OCI-LY7 (cell line): ENCODE results near the gene AHSA1. TPM values are rescaled to one million over a fixed set of nuclear protein-coding genes. Genes with fewer than 3 reads are reported as not detected.

ENCODE experiments used
- BruUV-seq: library from RNA; stranded (reverse); fragments of 400-500 nt; replicated peaks from 2 replicates; lab custom pipeline; 2021; lab: Mats Ljungman, UMichigan
- CTCF ChIA-PET: fragments of 300-600 bp; sonication (Branson Sonifier 250); formaldehyde crosslinking; loops from one replicate; lab custom pipeline; 2022; ENCODE audit warnings: antibody characterized with exemption; ENCODE audit not compliant: unreplicated experiment; lab: Charles Lee
- POLR2A ChIA-PET: fragments of 300-600 bp; sonication (Branson Sonifier 250); formaldehyde crosslinking; loops from one replicate; lab custom pipeline; 2022; ENCODE audit warnings: antibody characterized with exemption; lab: Charles Lee
- DNase-seq: peaks from one replicate; pipeline ENCODE4 v3.0.0-alpha.2; 2015; ENCODE audit warnings: low spot score
- H2AFZ ChIP-seq: fragments of 200-600 bp; sonication (generic), shearing (Covaris generic); 2 replicates; pipeline ENCODE4 v1.6.1; 2014; ENCODE audit warnings: mild to moderate bottlenecking, antibody characterized with exemption, low read length, moderate library complexity
- H3K27ac ChIP-seq: fragments of 200-600 bp; sonication (generic); 2 replicates; pipeline ENCODE4 v1.5.1; 2014; ENCODE audit warnings: mixed run types, low read depth, mild to moderate bottlenecking, moderate library complexity, low read length, inconsistent platforms; ENCODE audit not compliant: poor library complexity, severe bottlenecking
- H3K36me3 ChIP-seq: fragments of 200-600 bp; sonication (generic); 2 replicates; pipeline ENCODE4 v1.6.1; 2014; ENCODE audit warnings: mild to moderate bottlenecking, antibody characterized with exemption, low read length, moderate library complexity, mixed read lengths; ENCODE audit not compliant: insufficient read depth
- H3K4me1 ChIP-seq: fragments of 200-600 bp; sonication (generic); 2 replicates; pipeline ENCODE4 v1.5.1; 2014; ENCODE audit warnings: mild to moderate bottlenecking, low read length; ENCODE audit not compliant: insufficient read depth, poor library complexity, severe bottlenecking
- H3K4me2 ChIP-seq: fragments of 200-600 bp; sonication (generic); 2 replicates; pipeline ENCODE4 v1.6.1; 2014; ENCODE audit warnings: mild to moderate bottlenecking, low read length
- H3K4me3 ChIP-seq: fragments of 200-600 bp; sonication (generic); 2 replicates; pipeline ENCODE4 v1.5.1; 2014; ENCODE audit warnings: mild to moderate bottlenecking, low read depth, low read length; ENCODE audit not compliant: poor library complexity, severe bottlenecking
- H3K79me2 ChIP-seq: fragments of 200-600 bp; sonication (generic); 2 replicates; pipeline ENCODE4 v1.6.1; 2016; ENCODE audit warnings: low read depth, mild to moderate bottlenecking, low read length, moderate library complexity, mixed read lengths; ENCODE audit not compliant: insufficient read depth
- H3K9me2 ChIP-seq: fragments of 200-600 bp; sonication (generic); 2 replicates; pipeline ENCODE4 v1.6.1; 2016; ENCODE audit warnings: mild to moderate bottlenecking, low read length, mixed read lengths; ENCODE audit not compliant: insufficient read depth
- H3K9me3 ChIP-seq: fragments of 200-600 bp; sonication (generic); 2 replicates; pipeline ENCODE4 v1.6.1; 2014; ENCODE audit warnings: mild to moderate bottlenecking, mixed run types, low read length, mixed read lengths
- H4K20me1 ChIP-seq: fragments of 200-600 bp; sonication (generic); 2 replicates; pipeline ENCODE4 v1.6.1; 2014; ENCODE audit warnings: mild to moderate bottlenecking, antibody characterized with exemption, low read length, moderate library complexity, mixed read lengths; ENCODE audit not compliant: insufficient read depth
- CTCF ChIP-seq: fragments of 200-600 bp; sonication (generic); conservative IDR thresholded peaks from 2 replicates; pipeline ENCODE4 v1.5.1; 2014; ENCODE audit warnings: mild to moderate bottlenecking, antibody characterized with exemption, low read length, moderate library complexity, mixed read lengths
- EZH2phosphoT487 ChIP-seq: fragments of 200-600 bp; sonication (generic); IDR thresholded peaks from 2 replicates; pipeline ENCODE4 v1.6.1; 2018; ENCODE audit warnings: low read depth, borderline replicate concordance, mild to moderate bottlenecking, mixed run types, antibody characterized with exemption, low read length, moderate library complexity, mixed read lengths
- intact Hi-C: fragments of 100-400 bp; cut with micrococcal nuclease; formaldehyde crosslinking; loops from one replicate; pipeline ENCODE4 v1.10.0; 2022; ENCODE audit not compliant: unreplicated experiment
- total RNA-seq, 2 experiments: library from RNA; depleted of rRNA in 1 of 2; stranded (reverse); fragments of >200 nt in 1 of 2; shearing (Covaris generic) in 1 of 2; gene quantifications; 2 replicates each; pipeline ENCODE4 v1.2.3, GENCODE V29; 2014 to 2022

AHSA1 gene
- total RNA-seq, 2 experiments from 2014 or later = 182 to 269 TPM

GRCh38 chr14:77488558-77488957 is 30.7 kb downstream of the AHSA1 start:
- Histone ChIP-seq H4K20me1 (no peaks in the 10 kb centered on the region), H3K79me2 (no peaks in the 10 kb centered on the region), H3K9me3 (no peaks in the 10 kb centered on the region), H3K4me1 (no peaks in the 10 kb centered on the region), H3K9me2 (no peaks in the 10 kb centered on the region), H2AFZ (no peak overlapping the region), H3K4me3 (no peak overlapping the region), H3K36me3 (no peaks in the 10 kb centered on the region), H3K27ac (no peak overlapping the region), H3K4me2 (no peak overlapping the region)
- ChIA-PET CTCF (no interaction called here), POLR2A (interaction anchor here (0.6 kb wide), 2 partner anchors 29 to 162 kb away, joined by 3 read pairs; no protein-coding TSS in a partner anchor)
- TF ChIP-seq EZH2phosphoT487 (no peak), CTCF (no peak)
- no TSS peak for BruUV-seq
- no peak for DNase-seq
- intact Hi-C loops = no loop called here

- ChIA-PET CTCF (no interaction called here), POLR2A (interaction anchor here (0.6 to 0.7 kb wide), 3 partner anchors 28 to 221 kb away, joined by 3 read pairs; no protein-coding TSS in a partner anchor)
- Histone ChIP-seq H3K36me3 (no peaks in the 10 kb centered on the region), H3K4me2 (no peak overlapping the region), H3K27ac (no peak overlapping the region), H3K9me3 (no peaks in the 10 kb centered on the region), H3K9me2 (no peaks in the 10 kb centered on the region), H3K79me2 (no peaks in the 10 kb centered on the region), H2AFZ (no peak overlapping the region), H4K20me1 (no peaks in the 10 kb centered on the region), H3K4me1 (no peaks in the 10 kb centered on the region), H3K4me3 (no peak overlapping the region)
- TF ChIP-seq CTCF (no peak), EZH2phosphoT487 (no peak)
- BruUV-seq = no TSS peak
- intact Hi-C loops = no loop called here
- DNase-seq = no peak
These were observed 31.1 kb downstream of the AHSA1 start for GRCh38 chr14:77489041-77489440.

- no peak for DNase-seq
- H2AFZ ChIP-seq = no peak overlapping the region
- no peaks in the 10 kb centered on the region for H4K20me1 ChIP-seq
- H3K36me3 ChIP-seq = no peaks in the 10 kb centered on the region
- no peak for TF ChIP-seq EZH2phosphoT487
- TF ChIP-seq CTCF = no peak
- H3K4me2 ChIP-seq = no peak overlapping the region
- no peaks in the 10 kb centered on the region for H3K4me1 ChIP-seq
- POLR2A ChIA-PET = no interaction called here
- no TSS peak for BruUV-seq
- H3K79me2 ChIP-seq = no peaks in the 10 kb centered on the region
- no peak overlapping the region for H3K4me3 ChIP-seq
- CTCF ChIA-PET = no interaction called here
- H3K27ac ChIP-seq = no peak overlapping the region
- no peaks in the 10 kb centered on the region for H3K9me2 ChIP-seq
- H3K9me3 ChIP-seq = no peaks in the 10 kb centered on the region
- intact Hi-C loops = no loop called here
These were observed 32.6 kb downstream of the AHSA1 start for GRCh38 chr14:77490347-77490986.
